Sigmoid colon (tissue), 7 donors: Measurements from ENCODE around the gene MBD2. TPM values are rescaled to one million over a fixed set of nuclear protein-coding genes. Genes with fewer than 3 reads are reported as not detected.
A peak's percentile ranks its signal among the peaks of the same experiment; 100 is the strongest.

Experiments
- DNase-seq: peaks from one replicate; pipeline ENCODE4 v3.0.0-alpha.2; 2019
- H3K27ac ChIP-seq, 4 donors: fragments of 200-600 bp; sonication (generic); one replicate each; pipeline ENCODE4 v1.5.1; 2016 to 2019; ENCODE audit warnings: mild to moderate bottlenecking in 1 of 4
- H3K27me3 ChIP-seq, 3 donors: fragments of 200-600 bp; sonication (generic); one replicate each; pipeline ENCODE4 v1.5.1; 2019; ENCODE audit warnings: mild to moderate bottlenecking in 1 of 3
- H3K36me3 ChIP-seq, 4 donors: fragments of 200-600 bp; sonication (generic); one replicate each; pipeline ENCODE4 v1.5.1; 2016 to 2019
- H3K4me1 ChIP-seq, 4 donors: fragments of 200-600 bp; sonication (generic); one replicate each; pipeline ENCODE4 v1.5.1; 2017 to 2019
- H3K4me3 ChIP-seq, 4 donors: fragments of 200-600 bp; sonication (generic); one replicate each; pipeline ENCODE4 v1.5.1; 2017 to 2019; ENCODE audit warnings: mild to moderate bottlenecking in 2 of 4, moderate library complexity in 1 of 4
- H3K9me3 ChIP-seq, 4 donors: fragments of 200-600 bp in 3 of 4; sonication (generic) in 3 of 4; one replicate each; pipeline versions ENCODE4 v1.5.1 to v1.6.1; 2013 to 2019
- CTCF ChIP-seq, 4 experiments: fragments of 450-650 bp in 3 of 4; fragments of 200-600 bp in 1 of 4; IDR thresholded peaks; one replicate each; pipeline ENCODE4 v1.5.1; 2016 to 2019; ENCODE audit warnings: antibody characterized with exemption in 4 of 4, mild to moderate bottlenecking in 3 of 4, moderate library complexity in 2 of 4
- EP300 ChIP-seq, 4 donors: sonication (generic); formaldehyde crosslinking; IDR thresholded peaks; one replicate each; pipeline ENCODE4 v1.6.1; 2017; ENCODE audit warnings: antibody characterized with exemption in 4 of 4
- POLR2A ChIP-seq, 2 donors: fragments of 450-650 bp; IDR thresholded peaks; one replicate each; pipeline ENCODE4 v1.6.1; 2016; ENCODE audit warnings: antibody characterized with exemption in 2 of 2, mild to moderate bottlenecking in 2 of 2, moderate library complexity in 2 of 2
- POLR2AphosphoS5 ChIP-seq, 4 donors: sonication (generic); formaldehyde crosslinking; IDR thresholded peaks; one replicate each; pipeline ENCODE4 v1.6.1; 2017; ENCODE audit warnings: antibody characterized with exemption in 4 of 4
- WGBS, 2 donors: extraction: QIAGEN DNeasy Blood & Tissue Kit; methylation state at CpG; one replicate each; pipeline ENCODE4 v1.1.7; 2013; 5-methylcytosine and 5-hydroxymethylcytosine counted together
- intact Hi-C: fragments of 100-400 bp; cut with DNase I; formaldehyde crosslinking; loops from one replicate; pipeline ENCODE4 v1.15.1; 2023
- polyA plus RNA-seq, 3 donors: library from polyadenylated mRNA; stranded (reverse); fragments of 200-250 nt; gene quantifications; one replicate each; pipeline ENCODE4 v1.2.3, GENCODE V29; 2013
- total RNA-seq, 4 donors: library from RNA; depleted of rRNA; stranded (reverse); fragments of >200 nt; gene quantifications; one replicate each; pipeline ENCODE4 v1.1.0, GENCODE V29; 2016
- donor health status: healthy with polysubstance abuse.
- donor health status: Bipolar disorder and iron deficiency.
- donor health status: healthy.

The MBD2 gene
- total RNA-seq (10 to 100 TPM; 21.4 to 32.1 (median 24.9) TPM), polyA plus RNA-seq (10 to 100 TPM; 33.3 to 36.7 (median 36.6) TPM)

DNA sequence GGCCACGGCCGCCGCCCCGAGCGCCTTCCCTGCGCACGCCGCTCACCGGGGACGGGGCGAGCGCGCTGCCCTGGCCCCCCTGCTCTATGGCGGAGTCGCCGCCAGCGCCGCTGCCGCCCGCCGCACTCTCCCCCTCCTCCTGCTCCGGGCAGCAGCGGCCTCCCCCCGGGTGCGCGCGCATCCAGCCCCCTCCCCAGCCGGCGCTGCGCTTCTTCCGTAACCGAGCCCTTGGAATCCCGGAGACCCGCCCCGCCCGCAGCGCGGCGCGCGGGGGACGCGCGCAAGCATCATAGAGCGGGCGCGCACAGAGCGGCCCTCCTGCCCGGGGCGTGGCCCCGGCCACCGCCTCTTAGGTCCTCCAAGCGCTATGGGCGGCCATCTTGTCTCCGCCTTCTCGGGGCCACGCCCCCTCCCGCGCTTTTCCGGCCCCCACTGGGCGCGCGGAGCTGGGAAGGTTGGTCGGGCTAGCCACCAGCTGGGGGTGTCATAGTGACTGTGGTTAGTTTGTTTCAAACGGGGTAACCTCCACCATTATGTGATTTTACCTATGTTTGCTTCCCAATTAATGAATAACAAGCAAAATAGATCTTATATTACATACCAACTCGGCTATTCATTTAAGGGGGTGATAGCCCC lies at the start of gene MBD2:
MBD2 (minus strand) TSS at position 291 of the 636 bp plus-strand sequence; CDS start at position 181, 110 bp downstream.
- 1% methylated on average over 66 of the region's 66 CpGs for WGBS, 2 donors

GRCh38 chr18:54269893-54270844 lies 45.7 kb upstream of the MBD2 start:
- no peaks in the 10 kb centered on the region for H3K9me3 ChIP-seq
- H3K27ac ChIP-seq, result peak overlapping the region; percentile 81 to 91 (median 88)
- peak overlapping the region; percentile 61 to 82 (median 72) for H3K4me3 ChIP-seq
- no peaks in the 10 kb centered on the region for H3K27me3 ChIP-seq
- TF ChIP-seq CTCF (IDR thresholded peaks at IDR 0.05), result peak in 1 of 4 experiments; percentile 19
- no peak for TF ChIP-seq POLR2A (IDR thresholded peaks at IDR 0.05)
- intact Hi-C loops, result loop anchor here (1.0 to 5.0 kb wide), 2 partner anchors 45 to 87 kb away; partner anchors contain the start of genes C18orf54 and STARD6
- H3K36me3 ChIP-seq, result peaks cover 0 to 7% (median 2%) of the 10 kb centered on the region in 4 donors
- WGBS, 2 donors, result 10 to 11% methylated on average over 27 of the region's 27 CpGs
- peaks cover 0 to 23% (median 8%) of the 10 kb centered on the region in 4 donors for H3K4me1 ChIP-seq
- peak; percentile 80 for DNase-seq

More for the DNA sequence above, at the start of gene MBD2:
- peaks cover 0 to 37% (median 29%) of the 10 kb centered on the region in 4 donors for H3K4me1 ChIP-seq
- no peaks in the 10 kb centered on the region for H3K27me3 ChIP-seq
- H3K36me3 ChIP-seq, result no peaks in the 10 kb centered on the region
- intact Hi-C loops, result loop anchor here (1.0 kb wide), 1 partner anchor 45 kb away; the partner anchor contains the start of gene POLI
- peak; percentile 97 for DNase-seq
- peak within 1 kb of the TSS; percentile 75 to 88 (median 86) for H3K27ac ChIP-seq
- TF ChIP-seq POLR2AphosphoS5 (IDR thresholded peaks at IDR 0.05) (peak; percentile 20 to 66 (median 61)), POLR2A (IDR thresholded peaks at IDR 0.05) (no peak), CTCF (IDR thresholded peaks at IDR 0.05) (peak in 1 of 4 experiments; percentile 12), EP300 (IDR thresholded peaks at IDR 0.05) (no peak)
- H3K4me3 ChIP-seq, result peak within 1 kb of the TSS; percentile 69 to 90 (median 82)
- no peaks in the 10 kb centered on the region for H3K9me3 ChIP-seq

DNA sequence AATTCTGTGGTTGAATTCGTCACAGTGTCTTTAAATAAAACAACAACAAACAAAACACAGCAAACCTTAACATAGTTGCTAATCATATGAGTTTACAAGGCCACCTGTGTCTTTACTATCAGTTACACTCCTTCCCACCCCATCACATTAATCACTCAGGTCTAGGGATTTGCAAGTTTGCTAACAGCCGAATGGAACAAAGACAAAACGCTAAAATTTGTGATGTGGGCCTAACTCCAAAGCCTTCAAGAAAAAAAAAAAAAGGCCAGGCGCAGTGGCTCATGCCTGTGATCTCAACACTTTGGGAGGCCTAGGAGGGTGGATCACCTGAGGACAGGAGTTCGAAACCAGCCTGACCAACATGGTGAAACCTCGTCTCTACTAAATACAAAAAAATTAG lies 44.3 kb upstream of the MBD2 start:
- no peak for TF ChIP-seq POLR2AphosphoS5 (IDR thresholded peaks at IDR 0.05)
- no peak for TF ChIP-seq POLR2A (IDR thresholded peaks at IDR 0.05)
- TF ChIP-seq EP300 (IDR thresholded peaks at IDR 0.05), result no peak
- no peaks in the 10 kb centered on the region for H3K27me3 ChIP-seq
- peak overlapping the region; percentile 81 to 91 (median 88) for H3K27ac ChIP-seq
- DNase-seq, result no peak
- peaks cover 0 to 23% (median 8%) of the 10 kb centered on the region in 4 donors for H3K4me1 ChIP-seq
- intact Hi-C loops, result loop anchor here (1.0 to 5.0 kb wide), 2 partner anchors 43 to 89 kb away; partner anchors contain the start of genes C18orf54 and STARD6
- 48 to 66% methylated on average over 6 of the region's 6 CpGs for WGBS, 2 donors
- peak overlapping the region; percentile 61 to 82 (median 72) for H3K4me3 ChIP-seq
- no peaks in the 10 kb centered on the region for H3K36me3 ChIP-seq
- no peaks in the 10 kb centered on the region for H3K9me3 ChIP-seq

DNA sequence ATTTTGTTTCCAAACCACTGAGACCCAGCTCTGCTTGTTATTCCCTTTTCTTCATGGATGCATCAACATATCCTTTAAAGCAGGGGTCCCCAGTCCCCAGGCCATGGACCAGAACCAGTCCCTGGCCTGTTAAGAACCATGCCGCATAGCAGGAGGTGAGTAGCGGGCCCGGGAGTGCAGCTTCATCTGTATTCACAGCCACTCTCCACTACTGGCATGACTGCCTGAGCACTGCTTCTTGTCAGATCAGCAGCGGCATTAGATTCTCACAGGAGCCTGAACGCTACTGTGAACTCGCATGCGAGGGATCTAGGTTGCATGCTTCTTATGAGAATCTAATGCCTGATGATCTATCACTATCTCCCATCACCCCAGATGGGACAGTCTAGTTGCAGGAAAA lies 43.2 kb upstream of the MBD2 start:
- DNase-seq, result no peak
- Histone ChIP-seq H3K36me3 (no peaks in the 10 kb centered on the region), H3K27me3 (no peaks in the 10 kb centered on the region), H3K9me3 (no peaks in the 10 kb centered on the region), H3K27ac (no peak overlapping the region), H3K4me3 (no peak overlapping the region), H3K4me1 (peaks cover 0 to 23% (median 8%) of the 10 kb centered on the region in 4 donors)
- intact Hi-C loops, result loop anchor here (5.0 kb wide), 1 partner anchor 90 kb away; the partner anchor contains the start of genes C18orf54 and STARD6
- WGBS, 2 donors, result 95 to 97% methylated on average over 7 of the region's 7 CpGs
- no peak for TF ChIP-seq POLR2A (IDR thresholded peaks at IDR 0.05)

DNA sequence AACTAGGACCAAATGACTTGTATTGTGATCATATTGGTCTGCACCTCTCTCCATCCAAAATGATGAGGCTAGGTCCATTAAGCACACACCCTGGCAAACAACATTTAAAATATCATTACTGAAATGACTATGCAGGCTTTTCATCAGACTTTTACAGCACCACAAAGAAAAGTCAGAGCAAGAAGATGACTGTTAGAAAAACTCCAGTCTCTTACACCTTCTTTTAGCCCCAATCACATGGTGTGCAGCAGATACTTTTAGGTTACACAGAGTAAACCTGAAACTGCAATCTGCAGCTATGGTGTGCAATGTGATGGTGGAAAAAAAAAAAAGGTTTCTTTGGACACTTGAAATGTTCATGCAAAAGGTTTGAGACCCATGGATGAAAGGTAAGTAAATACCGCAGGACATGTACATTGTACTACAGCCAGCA lies 39.5 kb upstream of the MBD2 start:
- Histone ChIP-seq H3K27me3 (no peaks in the 10 kb centered on the region), H3K9me3 (no peaks in the 10 kb centered on the region), H3K4me3 (no peak overlapping the region), H3K27ac (no peak overlapping the region), H3K4me1 (no peaks in the 10 kb centered on the region), H3K36me3 (no peaks in the 10 kb centered on the region)
- WGBS, 2 donors, result 34 to 71% methylated on average over 1 of the region's 1 CpG
- TF ChIP-seq POLR2AphosphoS5 (IDR thresholded peaks at IDR 0.05) (no peak), CTCF (IDR thresholded peaks at IDR 0.05) (no peak), EP300 (IDR thresholded peaks at IDR 0.05) (no peak), POLR2A (IDR thresholded peaks at IDR 0.05) (no peak)
- intact Hi-C loops, result no loop called here
- DNase-seq, result no peak
